Left hindlimb (tissue), 1 donor: Measurements from ENCODE around the gene NRARP.

ENCODE experiments used
- DNase-seq: peaks from one replicate; pipeline ENCODE4 v3.0.0-alpha.2; 2018

Gene NRARP

DNA sequence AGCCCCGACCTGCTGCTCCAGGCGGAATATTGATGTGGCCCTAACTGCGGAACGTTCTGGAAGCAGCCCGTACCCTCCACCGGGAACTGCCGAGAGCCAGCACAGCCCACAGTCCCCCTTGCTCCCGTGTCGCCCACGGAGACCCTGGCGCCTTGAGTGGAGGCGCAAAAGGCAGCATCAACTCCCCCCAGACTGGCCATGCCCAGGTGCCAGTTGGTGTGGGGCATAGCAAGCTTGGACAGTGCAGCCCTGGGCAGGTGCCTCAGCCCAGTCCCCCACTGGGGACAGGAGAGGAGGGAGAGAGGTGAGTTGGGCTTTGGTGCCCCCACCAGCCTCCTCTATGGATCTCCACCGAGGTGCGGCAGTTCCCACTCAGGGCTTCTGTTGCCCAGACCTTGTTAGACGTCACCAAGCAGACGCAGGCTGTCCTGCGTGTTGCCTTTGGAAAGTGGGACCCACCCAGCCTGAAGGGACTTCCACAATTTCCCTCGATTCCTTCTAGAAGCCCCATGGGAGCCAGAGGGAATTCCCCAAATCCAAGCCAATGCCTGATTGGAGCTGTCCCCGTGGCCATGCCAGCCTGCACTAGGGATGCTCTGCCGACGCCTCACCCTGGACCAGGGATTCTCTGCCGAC lies 19.8 kb upstream of the NRARP start:
- no peak for DNase-seq

DNA sequence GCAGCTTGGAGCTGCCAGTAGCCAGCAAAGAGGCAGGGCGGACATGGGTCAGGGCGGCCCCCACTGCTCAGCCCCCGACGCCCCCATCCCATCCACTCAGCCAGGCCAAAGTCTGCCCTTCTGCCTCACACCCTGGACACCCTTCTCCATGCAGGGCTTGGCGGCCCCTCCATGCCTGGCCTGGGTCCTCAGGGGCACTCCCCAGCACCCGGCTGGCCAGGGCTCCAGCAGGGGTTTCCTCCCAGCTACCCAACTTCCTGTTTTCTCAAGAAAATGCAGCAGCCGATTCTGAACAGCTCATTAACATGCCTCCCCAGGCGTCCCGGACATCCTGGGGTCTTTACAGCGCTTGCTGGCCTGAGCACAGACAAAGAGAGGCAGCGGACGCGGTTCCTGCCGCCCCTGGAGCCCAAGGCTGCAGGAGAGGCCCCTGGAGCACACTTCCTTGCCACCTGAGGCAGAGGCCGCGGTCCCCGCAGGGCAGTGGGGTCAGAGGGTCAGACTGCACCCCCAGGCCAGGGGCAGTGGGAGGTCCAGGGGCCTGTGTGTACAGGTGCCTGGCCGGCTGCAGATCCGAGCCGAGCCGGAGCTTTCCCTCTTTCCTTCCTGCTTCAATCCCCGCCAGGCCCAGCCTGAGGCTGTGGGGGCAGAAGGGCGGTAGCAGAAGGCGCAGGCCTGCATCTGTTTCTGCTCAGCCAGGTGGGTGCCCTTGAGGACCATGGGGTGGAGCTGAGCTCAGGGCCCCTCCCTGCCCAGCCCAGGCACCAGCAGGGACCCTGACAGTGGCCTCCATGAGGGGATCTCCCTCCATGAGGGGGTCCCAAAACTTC lies 18.7 kb upstream of the NRARP start:
- peak; percentile 40 for DNase-seq

DNA sequence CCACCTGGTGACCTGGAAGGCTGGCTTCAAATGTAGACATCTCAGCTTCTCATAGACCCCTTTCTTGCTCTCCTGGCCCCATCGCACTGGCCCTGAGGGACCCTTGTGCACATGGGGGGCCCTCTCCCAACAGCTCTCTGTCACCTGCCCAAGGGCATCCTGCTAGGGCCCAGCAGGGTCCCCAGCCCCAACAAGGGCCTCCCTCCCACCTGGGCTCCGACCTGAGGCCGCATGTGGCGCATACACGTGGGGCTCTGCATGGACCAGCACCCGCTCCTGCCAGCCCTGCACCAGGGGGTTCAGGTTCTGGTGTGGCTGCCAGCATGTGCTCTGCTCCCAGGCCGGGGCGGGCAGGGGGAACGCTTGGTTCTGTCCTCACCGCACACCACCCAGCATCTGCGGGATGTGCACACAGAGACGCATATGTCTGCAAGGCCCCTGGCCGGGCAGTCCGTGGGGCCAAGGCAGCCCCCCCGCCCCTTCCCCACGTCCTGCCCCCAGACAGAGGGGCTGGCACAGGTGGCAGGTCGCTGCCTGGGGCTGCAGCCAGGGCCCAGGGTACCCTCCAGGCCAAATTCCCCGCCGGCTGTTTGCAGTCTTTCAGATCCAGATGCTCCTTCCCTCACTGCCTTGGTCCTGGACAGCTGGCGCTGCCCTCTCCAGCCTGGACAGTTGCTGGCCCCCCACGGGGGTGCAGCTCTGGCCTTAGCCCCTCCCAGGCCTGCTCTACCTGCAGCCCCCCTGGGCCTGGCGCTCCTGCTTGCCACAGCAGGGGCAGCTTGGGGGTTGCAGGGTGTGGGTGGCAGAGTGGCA lies 17.9 kb upstream of the NRARP start:
- DNase-seq = no peak

DNA sequence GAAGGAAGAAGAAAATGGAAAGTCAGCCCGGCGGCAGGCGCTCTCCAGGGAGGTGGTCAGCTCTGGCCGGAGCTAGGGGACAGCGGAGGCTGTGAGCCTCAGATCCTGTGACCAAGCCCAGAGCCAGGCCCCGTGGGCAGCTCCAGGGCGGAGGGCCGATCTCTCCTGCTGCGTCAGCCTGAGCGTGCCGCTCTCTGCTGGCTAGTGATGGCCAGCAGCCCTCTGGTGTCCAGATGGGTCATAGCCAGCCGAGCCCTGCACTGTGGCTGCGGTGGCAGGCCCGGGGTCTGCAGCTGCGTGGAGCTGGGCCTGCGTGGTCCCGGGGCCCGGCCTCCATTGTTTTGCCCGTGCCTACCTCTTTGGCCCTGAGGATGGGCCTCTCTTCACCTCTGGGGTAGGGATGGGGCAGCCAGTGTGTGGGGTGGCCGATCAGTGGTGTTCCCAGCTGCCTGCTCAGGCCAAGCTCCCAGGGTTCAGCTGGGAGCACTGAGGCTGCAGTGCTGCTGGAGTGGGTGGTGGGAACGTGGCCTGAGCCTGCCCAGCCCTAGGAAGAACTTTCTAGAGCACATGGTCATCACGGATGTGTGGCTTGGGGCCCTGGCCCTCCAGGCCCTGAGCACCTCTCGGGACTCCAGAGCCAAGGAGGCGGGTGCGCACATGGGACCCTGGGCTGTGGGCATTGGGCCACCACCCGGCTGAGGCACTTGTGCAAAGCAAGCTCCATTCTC lies 17.1 kb upstream of the NRARP start:
- DNase-seq = peak; percentile 49

DNA sequence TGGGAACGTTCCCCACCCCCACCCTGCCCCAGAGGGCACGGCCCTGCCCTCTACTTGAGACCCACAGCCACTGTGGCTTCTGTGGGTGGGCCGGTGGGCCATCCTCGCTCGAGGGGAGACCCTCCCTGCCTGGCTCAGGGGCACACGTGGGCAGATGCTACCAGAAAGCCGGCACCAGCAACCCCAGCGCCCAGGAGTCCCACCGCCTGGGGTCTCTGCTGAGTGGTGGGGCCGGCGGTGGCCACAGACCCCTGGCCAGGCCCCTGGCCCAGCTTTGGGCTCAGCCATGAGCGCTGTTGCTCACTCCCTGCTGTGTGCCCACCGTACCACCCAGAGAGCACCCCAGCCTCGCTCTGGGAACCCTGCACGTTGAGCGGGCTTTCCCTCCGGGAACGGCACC lies 16.5 kb upstream of the NRARP start:
- no peak for DNase-seq

DNA sequence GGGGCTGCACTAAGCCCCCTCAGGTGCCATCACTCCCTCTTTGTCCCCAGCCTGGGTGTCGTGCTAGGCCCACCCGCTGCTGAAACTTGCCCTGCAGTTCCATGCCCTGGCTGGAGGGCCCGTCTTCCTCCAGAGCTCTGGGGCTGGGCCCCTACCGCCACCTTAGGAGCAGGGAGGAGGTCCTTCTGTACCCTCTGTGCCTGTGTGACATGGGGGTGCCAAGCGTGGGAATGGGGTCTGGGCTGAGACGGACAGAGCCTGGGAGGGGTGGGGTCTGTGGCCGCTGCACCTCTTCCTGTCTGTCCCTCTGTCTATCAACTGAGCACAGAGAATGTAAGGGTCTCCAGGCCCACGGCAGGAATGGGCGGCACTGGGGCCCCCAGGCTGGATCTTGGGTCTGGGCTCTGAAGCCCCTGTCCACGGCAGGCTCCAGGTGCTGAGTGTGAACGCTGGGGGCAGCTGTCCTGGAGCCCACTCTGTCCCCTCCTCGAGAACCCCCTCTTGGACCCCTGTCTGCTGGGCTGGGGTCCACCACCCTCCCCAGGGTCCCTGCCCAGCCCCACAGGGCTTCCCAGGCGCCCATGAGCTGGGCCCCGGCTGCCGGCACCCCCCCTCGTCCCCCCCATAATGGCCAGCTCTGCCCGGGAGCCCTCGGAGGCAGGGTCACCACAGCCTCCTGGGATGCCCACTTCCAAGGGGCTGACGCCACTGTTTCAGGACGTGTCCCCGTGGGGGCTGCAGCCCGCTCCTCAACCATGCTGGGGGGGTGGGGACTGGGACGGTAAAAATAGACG lies 15.8 kb upstream of the NRARP start:
- DNase-seq = peak; percentile 38

DNA sequence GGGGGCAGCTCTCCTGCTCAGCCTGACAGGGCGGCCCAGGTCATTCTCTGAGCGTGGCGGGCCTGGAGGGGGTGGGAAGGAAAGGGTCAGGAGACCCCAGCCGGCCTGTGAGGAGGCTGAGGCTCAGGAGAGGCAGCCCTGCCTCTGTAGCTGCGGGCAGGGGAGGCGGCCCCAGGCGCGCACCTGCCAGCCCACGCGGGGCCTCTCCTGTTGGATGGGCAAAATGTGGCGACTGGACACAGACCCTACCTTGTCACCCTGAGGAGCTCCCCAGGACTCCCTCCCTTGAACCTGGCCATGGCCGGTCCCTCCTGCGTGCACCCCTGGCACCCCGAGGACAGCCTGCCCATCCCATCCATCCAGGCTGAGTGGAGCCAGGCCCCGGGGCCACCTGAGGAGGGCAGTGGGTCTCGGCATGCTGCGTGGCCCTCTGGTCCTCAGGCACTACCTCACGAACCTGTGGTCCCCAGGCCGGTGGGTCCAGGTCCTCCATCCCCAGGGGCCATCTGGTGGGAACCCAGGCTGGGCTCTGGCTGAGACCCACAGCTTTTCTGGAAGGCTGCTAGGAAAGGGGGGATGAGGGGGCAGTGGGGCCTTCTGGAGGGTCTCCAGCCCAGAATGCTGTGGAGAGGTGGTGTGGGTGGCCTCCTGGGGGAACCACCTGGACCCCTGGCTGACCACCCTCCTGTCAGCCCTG lies 15.1 kb upstream of the NRARP start:
- DNase-seq = peak; percentile 31

DNA sequence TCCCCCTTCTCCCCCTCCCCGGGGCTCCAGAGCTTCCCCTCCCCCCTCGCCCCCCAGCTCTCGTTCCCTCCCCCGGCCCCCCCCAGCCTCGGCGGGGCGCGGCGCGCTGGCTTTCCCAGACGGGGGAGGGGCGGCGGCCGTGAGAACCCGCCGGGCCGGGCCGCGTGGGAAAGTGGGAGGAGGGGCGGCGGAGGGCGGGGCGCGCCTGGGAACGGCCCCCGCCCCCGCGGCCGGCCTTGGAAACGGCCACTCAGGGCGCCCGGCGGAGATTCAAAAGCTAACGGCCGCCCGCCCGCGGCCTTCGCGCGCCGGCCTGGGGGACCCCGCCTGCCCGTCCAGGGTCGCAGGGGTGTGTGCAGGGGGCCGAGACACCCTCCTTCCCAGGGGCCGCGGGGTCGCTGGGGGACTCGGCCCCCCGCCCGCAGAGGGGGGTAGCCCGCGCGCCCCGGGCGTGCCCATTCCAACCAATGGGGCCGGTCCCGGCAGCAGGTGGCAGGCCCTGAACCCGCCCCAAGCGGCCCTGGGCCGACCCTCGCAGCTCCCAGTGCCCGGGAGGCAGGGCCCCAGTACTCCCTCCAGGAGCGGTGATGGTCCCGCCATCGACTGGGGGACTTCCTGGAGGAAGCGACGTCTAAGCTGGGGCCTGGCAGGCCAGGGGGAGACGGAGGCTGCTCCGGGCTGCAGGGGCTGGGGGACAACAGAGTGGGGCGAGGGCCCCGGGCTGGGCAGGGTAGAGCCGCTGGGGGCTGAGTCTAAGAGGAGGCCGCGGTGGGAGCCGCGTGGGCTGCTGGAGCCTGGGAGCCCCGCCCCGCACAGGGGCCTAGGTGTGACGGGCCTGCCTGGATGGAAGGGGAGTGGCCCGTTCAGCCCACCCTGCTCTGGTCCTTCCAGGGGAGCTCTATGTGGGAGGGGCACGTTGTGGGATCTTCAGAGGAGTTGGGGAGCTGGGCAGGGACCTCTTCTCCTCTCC lies 14.2 kb upstream of the NRARP start:
- DNase-seq = peak; percentile 62

DNA sequence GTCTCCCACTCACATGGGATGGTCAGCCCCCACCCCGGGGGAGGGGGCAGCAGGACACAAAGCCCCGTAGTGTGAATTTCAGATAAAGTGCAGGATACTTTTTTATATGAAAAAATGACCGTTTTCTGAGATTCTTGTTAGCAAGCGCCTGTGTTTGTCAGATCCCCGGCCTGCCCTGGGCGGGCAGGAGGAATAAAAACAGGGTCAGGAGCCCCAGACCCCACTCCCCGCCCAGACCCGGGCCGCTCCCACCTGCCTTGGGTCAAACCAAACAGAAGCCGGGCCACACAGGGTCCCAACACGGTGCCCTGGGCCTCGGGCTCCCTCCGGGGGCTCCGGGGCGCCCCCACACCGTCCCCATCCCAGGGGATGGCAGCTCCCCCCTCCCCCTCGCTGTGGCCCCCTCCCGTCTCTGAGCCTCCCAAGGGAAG lies 13.5 kb upstream of the NRARP start:
- no peak for DNase-seq

DNA sequence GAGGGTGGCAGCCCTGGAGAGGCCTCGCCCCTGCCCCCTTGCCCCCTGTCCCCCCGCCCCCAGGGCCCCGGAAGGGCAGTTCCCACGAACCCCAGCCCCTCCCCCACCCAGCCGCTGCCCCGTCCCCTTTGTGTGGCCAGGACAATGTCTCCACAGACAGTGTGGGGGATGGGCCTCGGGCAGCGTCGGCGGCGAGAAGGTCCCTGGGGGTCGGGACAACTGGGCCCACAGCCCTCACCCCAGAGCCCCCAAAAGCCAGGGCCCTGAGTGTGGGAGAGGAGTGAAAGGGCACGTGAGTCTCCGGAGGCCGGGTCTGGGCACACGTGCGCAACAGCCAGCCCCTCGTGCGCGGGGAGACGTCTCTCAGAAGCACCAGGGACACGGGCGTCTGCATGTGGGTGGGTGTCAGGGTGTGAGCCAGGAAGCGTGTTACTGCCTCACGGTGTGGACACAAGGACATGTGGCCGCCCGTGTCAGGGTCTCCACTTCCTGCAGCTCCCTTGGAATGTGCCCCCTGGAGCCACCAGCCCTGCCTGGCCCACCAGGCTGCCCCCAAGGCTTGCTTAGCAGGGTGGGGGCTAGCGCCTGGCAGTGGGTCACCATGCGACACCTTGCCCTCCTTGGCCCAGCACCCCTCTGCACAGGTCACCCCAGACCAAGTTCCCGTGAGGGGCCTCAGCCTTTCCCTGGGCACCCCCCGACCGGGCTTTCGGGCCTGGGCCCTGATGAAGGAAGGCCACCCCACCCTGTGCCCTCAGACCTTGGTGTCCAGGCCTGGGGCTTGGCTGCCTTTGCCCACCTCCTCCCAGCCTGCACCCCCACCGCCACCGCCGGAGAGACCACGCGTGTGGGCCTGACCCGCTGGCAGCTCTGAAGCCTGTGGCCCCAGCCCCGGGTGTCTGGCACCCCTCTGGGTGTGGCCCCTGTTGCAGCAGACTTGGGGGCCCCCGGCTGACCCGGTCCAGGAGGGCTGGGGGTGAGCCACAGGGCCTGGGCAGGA lies 12.8 kb upstream of the NRARP start:
- peak; percentile 41 for DNase-seq

DNA sequence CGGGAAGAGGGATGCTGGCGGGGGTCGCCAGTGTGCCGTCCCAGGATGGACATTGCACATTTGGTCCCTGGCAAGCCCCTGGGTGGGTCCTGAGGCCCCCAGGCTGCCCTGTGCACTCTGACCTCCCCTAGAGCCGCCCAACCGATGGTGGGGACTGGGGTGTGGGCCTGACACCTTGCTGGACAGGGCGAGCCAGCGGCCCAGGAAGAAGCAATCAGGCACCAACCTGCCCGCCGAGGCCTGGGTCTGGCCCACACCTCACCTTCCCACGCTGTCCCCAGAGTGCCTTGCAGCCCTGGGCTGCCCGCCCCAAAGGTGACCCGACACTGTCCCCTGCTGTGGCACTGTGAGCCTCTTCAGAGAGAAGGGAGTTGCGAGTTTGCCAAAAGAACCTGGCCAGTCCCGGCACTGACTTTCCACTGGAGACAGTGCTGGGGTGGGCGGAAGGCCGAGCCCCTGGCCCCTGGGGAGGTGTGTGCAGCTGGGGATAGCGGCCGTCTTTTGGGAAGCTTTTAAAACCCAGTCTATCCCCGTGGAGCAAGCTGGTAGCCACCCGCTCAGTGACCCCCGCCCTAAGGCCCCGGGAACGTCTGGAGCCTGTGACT lies 12.0 kb upstream of the NRARP start:
- DNase-seq = peak; percentile 28

DNA sequence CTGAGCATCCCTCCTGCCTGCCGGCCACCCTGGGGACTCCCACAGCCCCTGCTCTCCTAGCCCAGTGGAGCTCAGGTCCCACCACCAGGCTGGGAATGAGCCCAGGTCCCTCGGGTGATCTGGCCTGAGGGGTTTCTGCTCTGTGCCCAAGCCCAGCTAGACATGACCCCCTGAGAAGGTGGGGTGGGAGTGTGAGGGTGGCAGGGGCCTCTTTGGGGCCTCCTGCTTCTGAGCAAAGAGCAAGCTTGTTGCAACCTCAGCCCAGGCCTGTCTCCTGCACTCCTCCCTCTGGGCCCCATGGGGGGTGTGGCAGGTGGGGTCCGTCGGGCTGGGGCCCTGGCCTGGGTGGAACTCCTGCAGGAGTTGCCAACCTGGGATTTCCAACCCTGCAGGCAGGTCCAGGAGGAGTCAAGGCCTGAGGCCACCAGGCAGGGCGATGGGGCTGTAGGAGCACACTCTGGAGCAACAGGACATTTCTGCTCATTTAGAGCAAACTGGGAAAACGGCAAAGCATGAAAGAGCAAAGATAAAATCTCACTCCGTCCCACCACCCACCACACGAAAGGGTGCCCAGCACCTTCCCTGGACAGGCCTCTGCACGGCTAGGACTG lies 11.4 kb upstream of the NRARP start:
- no peak for DNase-seq

DNA sequence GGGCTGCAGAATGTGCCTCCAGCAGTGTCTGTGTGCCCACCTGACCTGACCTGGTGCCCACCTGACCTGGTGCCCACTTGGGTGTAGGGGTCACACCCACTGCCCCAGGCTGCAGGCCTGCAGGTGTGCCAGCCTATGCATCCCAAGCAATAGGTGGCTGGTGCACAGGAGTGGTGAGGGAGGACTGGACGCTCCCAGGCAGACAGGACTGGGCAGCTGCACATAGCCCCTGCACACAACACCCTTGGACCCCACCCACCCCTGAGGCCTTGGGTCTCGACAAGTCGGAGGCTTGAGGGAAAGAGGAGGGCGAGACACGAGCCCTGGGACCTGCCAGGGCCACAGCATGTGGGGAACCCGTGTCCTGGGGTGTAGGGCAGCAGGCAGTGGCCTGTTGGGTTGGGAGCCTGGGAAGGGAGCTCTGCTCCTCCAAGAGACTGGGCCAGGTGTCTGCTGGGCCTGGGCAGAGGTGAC lies 10.8 kb upstream of the NRARP start:
- DNase-seq = no peak

DNA sequence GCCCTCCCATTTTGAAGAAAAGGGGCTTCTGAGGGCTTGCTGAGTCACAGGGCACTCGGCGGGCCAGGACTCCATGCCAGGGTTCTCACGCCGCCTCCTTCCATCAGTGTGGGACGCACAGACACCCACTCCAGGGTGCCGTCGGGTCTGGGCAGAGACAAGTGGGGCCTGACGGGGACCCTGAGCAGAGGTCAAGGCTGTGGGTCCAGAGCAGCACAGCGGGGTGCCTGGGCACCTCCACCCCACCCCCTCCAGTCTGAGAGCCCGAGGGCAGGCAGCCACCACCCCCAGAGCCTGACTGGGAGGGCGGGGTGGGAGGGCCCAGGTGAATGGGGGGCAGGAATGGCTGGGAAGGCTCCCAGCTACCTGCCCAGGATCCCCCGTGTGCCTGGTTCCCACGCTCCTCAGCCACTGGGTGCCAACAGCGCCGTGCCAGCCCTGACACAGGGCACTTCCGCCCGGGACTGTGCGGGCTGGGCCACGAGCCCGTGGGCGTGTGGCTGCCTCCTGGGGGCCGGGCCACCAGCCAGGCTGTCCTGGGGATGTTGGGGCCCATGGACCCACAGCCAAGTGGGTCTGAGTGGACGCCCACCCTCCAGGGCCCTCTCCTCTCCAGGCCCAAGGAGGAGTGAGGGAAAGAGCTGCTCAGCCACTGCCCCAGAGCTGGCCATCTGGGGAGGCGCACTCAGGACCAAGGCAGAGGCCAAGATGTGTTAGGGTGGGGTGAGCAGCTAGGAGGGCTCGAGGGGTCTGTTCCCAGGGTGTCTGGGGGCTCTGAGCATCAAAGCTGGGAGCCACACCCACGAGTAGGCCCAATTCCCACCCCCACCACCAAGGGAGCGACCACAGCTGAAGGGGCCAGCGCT lies 10.1 kb upstream of the NRARP start:
- no peak for DNase-seq

DNA sequence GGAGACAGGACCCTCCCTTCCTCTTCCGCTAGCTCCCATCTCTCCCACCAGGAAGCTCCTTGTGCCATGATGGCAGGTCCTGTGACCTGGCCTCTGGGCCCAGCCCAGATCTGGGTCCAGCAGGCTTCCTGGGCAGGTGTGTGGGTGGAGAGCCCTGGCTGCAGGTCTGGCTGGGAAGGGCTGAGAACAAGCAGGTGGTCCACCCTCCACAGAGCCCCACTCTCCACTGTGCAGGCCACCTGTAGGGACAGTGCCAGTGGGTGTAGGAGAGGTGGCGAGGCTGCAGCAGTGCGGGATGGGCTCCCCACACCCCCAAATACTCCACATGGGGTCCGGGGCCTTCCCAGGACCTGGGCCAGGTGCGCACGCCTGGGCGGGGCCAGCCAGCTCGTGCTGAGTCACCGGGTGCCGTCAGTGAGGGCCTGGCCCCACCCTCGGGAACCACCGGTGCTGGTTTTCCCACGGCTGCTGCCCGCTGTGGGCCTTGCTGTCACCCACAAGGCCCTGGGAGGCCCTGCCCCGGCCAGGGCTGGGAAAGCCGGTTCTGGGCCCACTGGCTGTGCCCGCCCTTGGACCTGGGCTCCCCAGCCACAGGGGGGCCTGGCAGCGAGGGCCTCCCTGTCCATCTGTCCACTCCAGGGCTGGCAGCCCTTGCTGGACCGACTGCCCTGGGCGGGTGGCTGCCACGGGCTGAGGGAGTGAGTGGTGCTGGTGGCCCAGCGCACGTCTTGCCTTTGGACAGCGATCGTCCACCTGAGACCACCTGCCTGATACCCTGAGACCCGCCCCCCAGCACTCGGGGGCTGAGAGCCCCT lies 9.3 kb upstream of the NRARP start:
- peak; percentile 35 for DNase-seq
